KMS-11 (cell line): ENCODE measurements around the gene ENTPD2.

Experiments
- H2AFZ ChIP-seq: fragments of 200-600 bp; sonication (generic); 2 replicates; pipeline ENCODE4 v1.6.1; 2016; ENCODE audit warnings: antibody characterized with exemption, mixed run types, low read depth
- H3K27ac ChIP-seq: fragments of 200-600 bp; sonication (generic); 2 replicates; pipeline ENCODE4 v1.6.1; 2016; ENCODE audit warnings: mild to moderate bottlenecking, mixed run types
- H3K27me3 ChIP-seq: fragments of 200-600 bp; sonication (generic); 2 replicates; pipeline ENCODE4 v1.6.1; 2017; ENCODE audit warnings: mild to moderate bottlenecking, low read depth, mixed run types, moderate library complexity; ENCODE audit not compliant: insufficient read depth
- H3K36me3 ChIP-seq: fragments of 200-600 bp; sonication (generic); 2 replicates; pipeline ENCODE4 v1.6.1; 2017; ENCODE audit warnings: mild to moderate bottlenecking, mixed run types; ENCODE audit not compliant: insufficient read depth
- H3K4me1 ChIP-seq: fragments of 200-600 bp; sonication (generic); 2 replicates; pipeline ENCODE4 v1.6.1; 2016; ENCODE audit warnings: mild to moderate bottlenecking, low read depth, mixed run types; ENCODE audit not compliant: poor library complexity, severe bottlenecking
- H3K4me2 ChIP-seq: fragments of 200-600 bp; sonication (generic); 2 replicates; pipeline ENCODE4 v1.7.0; 2016; ENCODE audit warnings: mild to moderate bottlenecking, mixed run types
- H3K4me3 ChIP-seq: fragments of 200-600 bp; sonication (generic); IDR thresholded peaks from 2 replicates; pipeline ENCODE4 v1.6.1; 2017; ENCODE audit warnings: low read depth, low read length, mixed read lengths; ENCODE audit not compliant: insufficient read depth
- H3K79me2 ChIP-seq: fragments of 200-600 bp; sonication (generic); 2 replicates; pipeline ENCODE4 v1.6.1; 2016; ENCODE audit warnings: low read depth, mixed run types; ENCODE audit not compliant: insufficient read depth
- H3K9ac ChIP-seq: fragments of 200-600 bp; sonication (generic); 2 replicates; pipeline ENCODE4 v1.6.1; 2016; ENCODE audit warnings: mild to moderate bottlenecking, mixed run types
- H4K20me1 ChIP-seq: fragments of 200-600 bp; sonication (generic); 2 replicates; pipeline ENCODE4 v1.6.1; 2016; ENCODE audit warnings: mild to moderate bottlenecking, mixed run types; ENCODE audit not compliant: insufficient read depth
- CTCF ChIP-seq: fragments of 200-600 bp; sonication (generic); conservative IDR thresholded peaks from 2 replicates; pipeline ENCODE4 v1.6.1; 2017; ENCODE audit warnings: low read depth, mild to moderate bottlenecking, antibody characterized with exemption, low read length, moderate library complexity, mixed read lengths

The ENTPD2 gene

GRCh38 chr9:137015976-137016375 lies 37.9 kb downstream of the ENTPD2 start:
- no peaks in the 10 kb centered on the region for H3K4me1 ChIP-seq
- no peak overlapping the region for H3K4me2 ChIP-seq
- no peak for TF ChIP-seq CTCF
- H3K9ac ChIP-seq, result no peak overlapping the region
- H3K4me3 ChIP-seq, result no peak overlapping the region
- no peaks in the 10 kb centered on the region for H3K79me2 ChIP-seq
- H3K36me3 ChIP-seq, result no peaks in the 10 kb centered on the region
- no peak overlapping the region for H2AFZ ChIP-seq
- peaks cover 5% of the 10 kb centered on the region; the same call in 1 of the 2 replicates for H3K27me3 ChIP-seq
- no peak overlapping the region for H3K27ac ChIP-seq
- no peaks in the 10 kb centered on the region for H4K20me1 ChIP-seq

GRCh38 chr9:137015540-137015930 lies 38.3 kb downstream of the ENTPD2 start:
- no peak for TF ChIP-seq CTCF
- H4K20me1 ChIP-seq, result no peaks in the 10 kb centered on the region

GRCh38 chr9:137014776-137015539 lies 38.9 kb downstream of the ENTPD2 start:
- Histone ChIP-seq H3K4me3 (no peak overlapping the region), H3K4me1 (no peaks in the 10 kb centered on the region), H4K20me1 (no peaks in the 10 kb centered on the region), H3K79me2 (no peaks in the 10 kb centered on the region), H3K9ac (no peak overlapping the region), H3K27me3 (peaks cover 5% of the 10 kb centered on the region; the same call in 1 of the 2 replicates), H3K4me2 (no peak overlapping the region), H2AFZ (no peak overlapping the region), H3K27ac (no peak overlapping the region), H3K36me3 (no peaks in the 10 kb centered on the region)
- no peak for TF ChIP-seq CTCF

More at GRCh38 chr9:137015540-137015930, 38.3 kb downstream of the ENTPD2 start:
- Histone ChIP-seq H3K36me3 (no peaks in the 10 kb centered on the region), H2AFZ (no peak overlapping the region), H3K4me1 (no peaks in the 10 kb centered on the region), H3K27ac (no peak overlapping the region), H3K4me2 (no peak overlapping the region), H3K27me3 (peaks cover 5% of the 10 kb centered on the region; the same call in 1 of the 2 replicates), H3K9ac (no peak overlapping the region), H3K79me2 (no peaks in the 10 kb centered on the region), H3K4me3 (no peak overlapping the region)

- H2AFZ ChIP-seq, result no peak overlapping the region
- H3K4me1 ChIP-seq, result no peaks in the 10 kb centered on the region
- no peaks in the 10 kb centered on the region for H4K20me1 ChIP-seq
- no peak for TF ChIP-seq CTCF
- H3K27me3 ChIP-seq, result peaks cover 2% of the 10 kb centered on the region; the same call in 1 of the 2 replicates
- H3K4me2 ChIP-seq, result no peak overlapping the region
- H3K36me3 ChIP-seq, result no peaks in the 10 kb centered on the region
- H3K27ac ChIP-seq, result no peak overlapping the region
- H3K9ac ChIP-seq, result no peak overlapping the region
- H3K4me3 ChIP-seq, result no peak overlapping the region
- no peaks in the 10 kb centered on the region for H3K79me2 ChIP-seq
Measured at GRCh38 chr9:137014166-137014565, 39.7 kb downstream of the ENTPD2 start.
